HepG2 (cell line): ENCODE results near the gene CDX1. TPM values are rescaled to one million over a fixed set of nuclear protein-coding genes. Genes with fewer than 3 reads are reported as not detected.

Experiments
- ARNT2 ChIP-seq: sonication (generic); formaldehyde crosslinking; IDR thresholded peaks from 2 replicates; pipeline ENCODE4 v1.8.0; 2022; ENCODE audit warnings: mild to moderate bottlenecking, low read depth, missing genetic modification reagents, moderate library complexity
- CREM ChIP-seq, 2 experiments: sonication (generic) in 1 of 2; formaldehyde crosslinking in 1 of 2; IDR thresholded peaks; 2 replicates each; pipeline versions ENCODE4 v1.4.0 to v1.6.1; 2016 to 2020; ENCODE audit warnings: antibody characterized with exemption in 1 of 2, mild to moderate bottlenecking in 1 of 2, missing genetic modification reagents in 1 of 2
- JARID2 ChIP-seq: sonication (generic); formaldehyde crosslinking; IDR thresholded peaks from 2 replicates; pipeline ENCODE4 v1.8.1; 2023; ENCODE audit warnings: missing genetic modification reagents, inconsistent platforms; ENCODE audit not compliant: insufficient replicate concordance
- NR2F1 ChIP-seq, 2 experiments: fragments of 450-650 bp in 1 of 2; formaldehyde crosslinking in 1 of 2; IDR thresholded peaks; 2 replicates each; pipeline versions ENCODE4 v1.5.0 to v1.6.1; 2016 to 2020; ENCODE audit warnings: mild to moderate bottlenecking in 1 of 2, missing compliant biosample characterization in 1 of 2, missing genetic modification reagents in 1 of 2, moderate library complexity in 1 of 2
- NRL ChIP-seq: sonication (generic); formaldehyde crosslinking; IDR thresholded peaks from 2 replicates; pipeline ENCODE4 v1.5.0; 2020; ENCODE audit warnings: missing genetic modification reagents, mild to moderate bottlenecking, moderate library complexity, borderline replicate concordance
- RNF219 ChIP-seq: sonication (generic); formaldehyde crosslinking; IDR thresholded peaks from 2 replicates; pipeline ENCODE4 v1.5.0; 2020; ENCODE audit warnings: mild to moderate bottlenecking, missing genetic modification reagents
- SKIL ChIP-seq: sonication (generic); formaldehyde crosslinking; IDR thresholded peaks from 2 replicates; pipeline ENCODE4 v1.8.0; 2022; ENCODE audit warnings: missing genetic modification reagents, mild to moderate bottlenecking, moderate library complexity, borderline replicate concordance
- SNAI1 ChIP-seq: sonication (generic); formaldehyde crosslinking; IDR thresholded peaks from 2 replicates; pipeline ENCODE4 v1.5.0; 2020; ENCODE audit warnings: mild to moderate bottlenecking, missing genetic modification reagents, borderline replicate concordance
- SNAPC2 ChIP-seq: sonication (generic); formaldehyde crosslinking; IDR thresholded peaks from 2 replicates; pipeline ENCODE4 v1.8.1; 2022; ENCODE audit warnings: mild to moderate bottlenecking, missing genetic modification reagents
- SOX6 ChIP-seq, 2 experiments: fragments of 450-650 bp in 1 of 2; sonication (generic) in 1 of 2; formaldehyde crosslinking in 1 of 2; IDR thresholded peaks; 2 replicates each; pipeline versions ENCODE4 v1.4.0 to v1.6.1; 2017 to 2020; ENCODE audit warnings: antibody characterized with exemption in 1 of 2, mild to moderate bottlenecking in 1 of 2, missing genetic modification reagents in 1 of 2
- U2AF2 ChIP-seq: fragments of 200-400 bp; formaldehyde crosslinking; IDR thresholded peaks from 2 replicates; pipeline ENCODE4 v1.6.1; 2017; ENCODE audit warnings: low read depth, mild to moderate bottlenecking, low read length
- UBTF ChIP-seq: sonication (generic); formaldehyde crosslinking; IDR thresholded peaks from 2 replicates; pipeline ENCODE4 v1.4.0; 2020; ENCODE audit warnings: mild to moderate bottlenecking, missing genetic modification reagents
- ZBTB44 ChIP-seq: sonication (generic); formaldehyde crosslinking; IDR thresholded peaks from 2 replicates; pipeline ENCODE4 v1.4.0; 2020; ENCODE audit warnings: missing genetic modification reagents
- ZFAT ChIP-seq: sonication (generic); formaldehyde crosslinking; conservative IDR thresholded peaks from 2 replicates; pipeline ENCODE4 v1.8.1; 2023; ENCODE audit warnings: missing genetic modification reagents, inconsistent platforms
- ZNF547 ChIP-seq: sonication (generic); formaldehyde crosslinking; IDR thresholded peaks from 2 replicates; pipeline ENCODE4 v1.5.1; 2020; ENCODE audit warnings: mild to moderate bottlenecking, missing genetic modification reagents
- ZNF776 ChIP-seq: sonication (generic); formaldehyde crosslinking; IDR thresholded peaks from 2 replicates; pipeline ENCODE4 v1.4.0; 2020; ENCODE audit warnings: mild to moderate bottlenecking, missing genetic modification reagents
- polyA plus RNA-seq, 8 experiments: library from polyadenylated mRNA; depleted of rRNA in 3 of 8; stranded (reverse) in 7 of 8; unstranded in 1 of 8; fragments of >200 nt; fragmentation: Illumina TruSeq in 4 of 8; extraction: Trizol in 4 of 8; gene quantifications; 2 replicates each; pipeline versions ENCODE4 v1.2.1 to v1.2.3, GENCODE V29; 2011 to 2016; ENCODE audit warnings: low read depth in 4 of 8, missing spikeins in 1 of 8, mixed read lengths in 1 of 8; ENCODE audit not compliant: insufficient read depth in 1 of 8
- total RNA-seq, 5 experiments: library from RNA; depleted of rRNA; stranded (reverse); fragments of >200 nt; fragmentation: Illumina TruSeq; extraction: Trizol; gene quantifications; 2 replicates each; pipeline ENCODE4 v1.2.3, GENCODE V29; 2016; ENCODE audit warnings: low read depth in 1 of 5
- TF ChIP-seq, protein P1 (sequence below): sonication (generic); formaldehyde crosslinking; IDR thresholded peaks from 2 replicates; pipeline ENCODE4 v1.5.1; 2020; ENCODE audit warnings: mild to moderate bottlenecking, missing genetic modification reagents

The CDX1 gene
- total and polyA plus RNA-seq, 2 of the 13 experiments (the other 11 are each of a cell fraction or from before 2014, with no cell fraction given): not detected

DNA sequence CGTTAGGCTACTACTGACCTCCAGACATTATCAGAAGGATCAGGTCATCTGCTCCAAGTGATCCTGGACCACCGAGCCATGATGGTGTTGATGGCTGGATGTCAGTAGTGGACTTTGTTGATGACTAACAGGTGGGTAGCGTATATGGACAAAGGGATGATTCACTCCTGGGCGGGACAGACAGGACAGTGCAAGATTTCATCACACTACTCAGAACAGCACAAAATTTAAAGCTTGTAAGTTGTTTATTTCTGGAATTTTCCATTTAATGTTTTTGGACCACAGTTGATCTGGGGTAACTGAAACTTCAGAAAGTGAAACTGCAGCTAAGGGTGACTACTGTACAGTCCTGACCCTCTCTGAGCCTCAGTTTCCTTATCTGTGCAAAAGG, 23.6 kb upstream of the CDX1 start (continued):
- TF ChIP-seq NR2F1 (CRISPR knock-in tag; IDR thresholded peaks at IDR 0.05) (0 out of 4 replicates have a peak, but pooled peaks of 1 of the 2 experiments have one; percentile 14), UBTF (peak; percentile 51; the same call in 1 of the 2 replicates), JARID2 (CRISPR knock-in tag) (no peak), U2AF2 (no peak), ZNF776 (CRISPR knock-in tag) (no peak), ZNF547 (CRISPR knock-in tag) (no peak), ARNT2 (CRISPR knock-in tag) (no peak), SKIL (CRISPR knock-in tag) (peak; percentile 43; the same call in 1 of the 2 replicates), ZBTB44 (no peak), ZFAT (CRISPR knock-in tag) (no peak), CREM (IDR thresholded peaks at IDR 0.05) (peak; percentile 55; the same call in 1 of the 2 replicates), CREM (CRISPR knock-in tag; IDR thresholded peaks at IDR 0.05) (no peak), RNF219 (no peak), SNAPC2 (no peak), SNAI1 (CRISPR knock-in tag) (no peak), NRL (no peak), SOX6 (IDR thresholded peaks at IDR 0.05) (no peak), SOX6 (CRISPR knock-in tag; IDR thresholded peaks at IDR 0.05) (peak; percentile 95)
- TF ChIP-seq, protein P1, sequence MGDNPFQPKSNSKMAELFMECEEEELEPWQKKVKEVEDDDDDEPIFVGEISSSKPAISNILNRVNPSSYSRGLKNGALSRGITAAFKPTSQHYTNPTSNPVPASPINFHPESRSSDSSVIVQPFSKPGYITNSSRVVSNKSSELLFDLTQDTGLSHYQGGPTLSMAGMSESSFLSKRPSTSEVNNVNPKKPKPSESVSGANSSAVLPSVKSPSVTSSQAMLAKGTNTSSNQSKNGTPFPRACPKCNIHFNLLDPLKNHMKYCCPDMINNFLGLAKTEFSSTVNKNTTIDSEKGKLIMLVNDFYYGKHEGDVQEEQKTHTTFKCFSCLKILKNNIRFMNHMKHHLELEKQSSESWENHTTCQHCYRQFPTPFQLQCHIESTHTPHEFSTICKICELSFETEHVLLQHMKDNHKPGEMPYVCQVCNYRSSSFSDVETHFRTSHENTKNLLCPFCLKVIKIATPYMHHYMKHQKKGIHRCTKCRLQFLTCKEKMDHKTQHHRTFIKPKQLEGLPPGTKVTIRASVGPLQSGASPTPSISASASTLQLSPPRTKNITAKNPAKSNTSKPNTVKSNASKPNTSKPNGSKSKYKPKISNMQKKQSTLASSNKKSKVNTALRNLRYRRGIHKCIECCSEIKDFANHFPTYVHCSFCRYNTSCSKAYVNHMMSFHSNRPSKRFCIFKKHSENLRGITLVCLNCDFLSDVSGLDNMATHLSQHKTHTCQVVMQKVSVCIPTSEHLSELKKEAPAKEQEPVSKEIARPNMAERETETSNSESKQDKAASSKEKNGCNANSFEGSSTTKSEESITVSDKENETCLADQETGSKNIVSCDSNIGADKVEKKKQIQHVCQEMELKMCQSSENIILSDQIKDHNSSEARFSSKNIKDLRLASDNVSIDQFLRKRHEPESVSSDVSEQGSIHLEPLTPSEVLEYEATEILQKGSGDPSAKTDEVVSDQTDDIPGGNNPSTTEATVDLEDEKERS: peak; percentile 74
